Measurements from ENCODE around the gene PAFAH1B1.

DNA sequence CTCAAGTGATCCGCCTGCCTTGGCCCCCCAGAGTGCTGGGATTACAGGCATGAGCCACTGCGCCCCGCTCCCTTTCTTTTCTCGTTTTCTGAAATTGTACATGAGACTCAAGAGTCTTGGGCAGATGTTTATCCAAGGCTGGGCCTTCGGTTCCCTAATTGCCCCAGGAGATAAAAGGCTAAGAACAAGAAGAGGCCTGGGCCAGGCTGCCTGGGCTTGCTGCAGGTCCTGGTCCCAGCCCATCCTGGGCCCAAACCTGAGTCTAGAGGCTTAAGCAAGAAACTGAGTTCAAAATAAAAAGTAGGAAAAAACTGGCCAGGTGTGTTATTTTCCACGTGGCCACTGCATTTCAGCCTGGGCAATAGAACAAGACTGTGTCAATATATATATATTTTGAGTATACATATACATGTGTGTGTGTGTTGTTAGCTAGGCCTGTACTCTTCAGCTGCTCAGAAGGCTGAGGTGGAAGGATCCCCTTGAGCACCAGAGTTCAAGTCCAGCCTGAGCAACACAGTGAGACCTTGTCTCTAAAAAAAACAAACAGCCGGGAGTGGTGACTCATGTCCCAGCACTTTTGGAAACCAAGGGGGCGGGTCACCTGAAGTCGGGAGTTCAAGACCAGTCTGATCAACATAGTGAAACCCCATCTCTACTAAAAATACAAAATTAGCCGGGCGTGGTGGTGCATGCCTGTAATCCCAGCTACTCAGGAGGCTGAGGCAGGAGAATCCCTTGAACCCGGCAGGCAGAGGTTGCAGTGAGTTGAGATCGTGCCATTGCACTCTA lies 124.9 kb downstream of the PAFAH1B1 start:
- TF ChIP-seq, protein P1, sequence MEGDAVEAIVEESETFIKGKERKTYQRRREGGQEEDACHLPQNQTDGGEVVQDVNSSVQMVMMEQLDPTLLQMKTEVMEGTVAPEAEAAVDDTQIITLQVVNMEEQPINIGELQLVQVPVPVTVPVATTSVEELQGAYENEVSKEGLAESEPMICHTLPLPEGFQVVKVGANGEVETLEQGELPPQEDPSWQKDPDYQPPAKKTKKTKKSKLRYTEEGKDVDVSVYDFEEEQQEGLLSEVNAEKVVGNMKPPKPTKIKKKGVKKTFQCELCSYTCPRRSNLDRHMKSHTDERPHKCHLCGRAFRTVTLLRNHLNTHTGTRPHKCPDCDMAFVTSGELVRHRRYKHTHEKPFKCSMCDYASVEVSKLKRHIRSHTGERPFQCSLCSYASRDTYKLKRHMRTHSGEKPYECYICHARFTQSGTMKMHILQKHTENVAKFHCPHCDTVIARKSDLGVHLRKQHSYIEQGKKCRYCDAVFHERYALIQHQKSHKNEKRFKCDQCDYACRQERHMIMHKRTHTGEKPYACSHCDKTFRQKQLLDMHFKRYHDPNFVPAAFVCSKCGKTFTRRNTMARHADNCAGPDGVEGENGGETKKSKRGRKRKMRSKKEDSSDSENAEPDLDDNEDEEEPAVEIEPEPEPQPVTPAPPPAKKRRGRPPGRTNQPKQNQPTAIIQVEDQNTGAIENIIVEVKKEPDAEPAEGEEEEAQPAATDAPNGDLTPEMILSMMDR (conservative IDR thresholded peaks at IDR 0.05; ENCODE audit: low read depth in 2 of 2): no peak
- TF ChIP-seq, protein P2, sequence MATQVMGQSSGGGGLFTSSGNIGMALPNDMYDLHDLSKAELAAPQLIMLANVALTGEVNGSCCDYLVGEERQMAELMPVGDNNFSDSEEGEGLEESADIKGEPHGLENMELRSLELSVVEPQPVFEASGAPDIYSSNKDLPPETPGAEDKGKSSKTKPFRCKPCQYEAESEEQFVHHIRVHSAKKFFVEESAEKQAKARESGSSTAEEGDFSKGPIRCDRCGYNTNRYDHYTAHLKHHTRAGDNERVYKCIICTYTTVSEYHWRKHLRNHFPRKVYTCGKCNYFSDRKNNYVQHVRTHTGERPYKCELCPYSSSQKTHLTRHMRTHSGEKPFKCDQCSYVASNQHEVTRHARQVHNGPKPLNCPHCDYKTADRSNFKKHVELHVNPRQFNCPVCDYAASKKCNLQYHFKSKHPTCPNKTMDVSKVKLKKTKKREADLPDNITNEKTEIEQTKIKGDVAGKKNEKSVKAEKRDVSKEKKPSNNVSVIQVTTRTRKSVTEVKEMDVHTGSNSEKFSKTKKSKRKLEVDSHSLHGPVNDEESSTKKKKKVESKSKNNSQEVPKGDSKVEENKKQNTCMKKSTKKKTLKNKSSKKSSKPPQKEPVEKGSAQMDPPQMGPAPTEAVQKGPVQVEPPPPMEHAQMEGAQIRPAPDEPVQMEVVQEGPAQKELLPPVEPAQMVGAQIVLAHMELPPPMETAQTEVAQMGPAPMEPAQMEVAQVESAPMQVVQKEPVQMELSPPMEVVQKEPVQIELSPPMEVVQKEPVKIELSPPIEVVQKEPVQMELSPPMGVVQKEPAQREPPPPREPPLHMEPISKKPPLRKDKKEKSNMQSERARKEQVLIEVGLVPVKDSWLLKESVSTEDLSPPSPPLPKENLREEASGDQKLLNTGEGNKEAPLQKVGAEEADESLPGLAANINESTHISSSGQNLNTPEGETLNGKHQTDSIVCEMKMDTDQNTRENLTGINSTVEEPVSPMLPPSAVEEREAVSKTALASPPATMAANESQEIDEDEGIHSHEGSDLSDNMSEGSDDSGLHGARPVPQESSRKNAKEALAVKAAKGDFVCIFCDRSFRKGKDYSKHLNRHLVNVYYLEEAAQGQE (IDR thresholded peaks at IDR 0.05; ENCODE audit: unreplicated experiment): no peak
- no peak for TF ChIP-seq POLR2AphosphoS5 (IDR thresholded peaks at IDR 0.05; ENCODE audit: low read depth)
- TF ChIP-seq, protein P3, sequence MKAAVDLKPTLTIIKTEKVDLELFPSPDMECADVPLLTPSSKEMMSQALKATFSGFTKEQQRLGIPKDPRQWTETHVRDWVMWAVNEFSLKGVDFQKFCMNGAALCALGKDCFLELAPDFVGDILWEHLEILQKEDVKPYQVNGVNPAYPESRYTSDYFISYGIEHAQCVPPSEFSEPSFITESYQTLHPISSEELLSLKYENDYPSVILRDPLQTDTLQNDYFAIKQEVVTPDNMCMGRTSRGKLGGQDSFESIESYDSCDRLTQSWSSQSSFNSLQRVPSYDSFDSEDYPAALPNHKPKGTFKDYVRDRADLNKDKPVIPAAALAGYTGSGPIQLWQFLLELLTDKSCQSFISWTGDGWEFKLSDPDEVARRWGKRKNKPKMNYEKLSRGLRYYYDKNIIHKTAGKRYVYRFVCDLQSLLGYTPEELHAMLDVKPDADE (IDR thresholded peaks at IDR 0.05): no peak

Data from GM23338 (cell line).